Measurements from ENCODE around the gene LRRC71.

- TF ChIP-seq, protein P1, sequence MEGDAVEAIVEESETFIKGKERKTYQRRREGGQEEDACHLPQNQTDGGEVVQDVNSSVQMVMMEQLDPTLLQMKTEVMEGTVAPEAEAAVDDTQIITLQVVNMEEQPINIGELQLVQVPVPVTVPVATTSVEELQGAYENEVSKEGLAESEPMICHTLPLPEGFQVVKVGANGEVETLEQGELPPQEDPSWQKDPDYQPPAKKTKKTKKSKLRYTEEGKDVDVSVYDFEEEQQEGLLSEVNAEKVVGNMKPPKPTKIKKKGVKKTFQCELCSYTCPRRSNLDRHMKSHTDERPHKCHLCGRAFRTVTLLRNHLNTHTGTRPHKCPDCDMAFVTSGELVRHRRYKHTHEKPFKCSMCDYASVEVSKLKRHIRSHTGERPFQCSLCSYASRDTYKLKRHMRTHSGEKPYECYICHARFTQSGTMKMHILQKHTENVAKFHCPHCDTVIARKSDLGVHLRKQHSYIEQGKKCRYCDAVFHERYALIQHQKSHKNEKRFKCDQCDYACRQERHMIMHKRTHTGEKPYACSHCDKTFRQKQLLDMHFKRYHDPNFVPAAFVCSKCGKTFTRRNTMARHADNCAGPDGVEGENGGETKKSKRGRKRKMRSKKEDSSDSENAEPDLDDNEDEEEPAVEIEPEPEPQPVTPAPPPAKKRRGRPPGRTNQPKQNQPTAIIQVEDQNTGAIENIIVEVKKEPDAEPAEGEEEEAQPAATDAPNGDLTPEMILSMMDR (IDR thresholded peaks at IDR 0.05): no peak
- TF ChIP-seq POLR2A (IDR thresholded peaks at IDR 0.05): no peak
Measured at GRCh38 chr1:156895927-156896326, 24.5 kb upstream of the LRRC71 start.

Data from testis (tissue), 2 donors.